CMK (cell line): Measurements from ENCODE around the gene TTC27.

Source experiments
- DNase-seq: peaks from one replicate; pipeline ENCODE4 v3.0.0-alpha.2; 2010; ENCODE audit warnings: low read depth

TTC27 gene

GRCh38 chr2:32671885-32672533 lies 44.2 kb downstream of the TTC27 start:
- DNase-seq, result no peak

GRCh38 chr2:32678825-32679224 lies 51.0 kb downstream of the TTC27 start:
- DNase-seq, result no peak

DNA sequence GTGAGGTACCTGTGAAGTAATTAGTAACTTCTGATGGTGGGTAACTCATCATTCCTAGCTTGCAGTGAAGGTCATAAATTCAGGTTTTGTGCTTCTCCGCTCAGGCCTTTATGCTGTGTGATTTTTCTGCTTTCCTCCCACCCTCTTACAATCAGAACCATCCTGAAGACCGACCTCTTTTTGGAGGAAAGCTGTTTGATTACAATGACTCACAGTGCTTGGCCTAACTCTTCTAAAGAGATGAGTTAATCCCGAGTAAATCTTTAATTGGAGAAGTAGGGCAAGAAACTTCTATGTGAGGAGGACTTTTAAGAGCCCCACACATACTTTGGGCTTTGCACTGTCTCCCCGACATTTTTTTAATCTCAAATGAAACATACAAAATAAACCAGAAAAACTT lies 53.1 kb downstream of the TTC27 start:
- DNase-seq, result no peak

GRCh38 chr2:32683520-32684086 lies 55.8 kb downstream of the TTC27 start:
- no peak for DNase-seq

DNA sequence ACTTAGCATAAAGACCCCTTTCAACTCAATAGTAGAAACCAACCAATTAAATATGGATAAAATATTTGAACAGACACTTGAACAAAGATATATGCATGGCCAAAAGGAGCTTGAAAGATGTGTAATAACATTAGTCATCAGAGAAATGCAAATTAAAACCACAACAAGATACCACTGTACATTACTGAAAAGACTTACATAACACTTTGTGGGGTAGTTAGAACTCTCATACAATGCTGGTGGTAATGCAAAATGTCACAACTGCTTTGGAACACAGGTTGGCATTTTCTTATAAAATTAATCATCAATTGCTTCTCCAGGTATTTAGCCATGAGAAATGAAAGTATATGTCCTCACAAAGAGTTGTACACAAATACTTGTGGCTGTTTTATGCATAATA lies 60.7 kb downstream of the TTC27 start:
- no peak for DNase-seq

GRCh38 chr2:32691678-32692077 lies 63.8 kb downstream of the TTC27 start:
- no peak for DNase-seq

DNA sequence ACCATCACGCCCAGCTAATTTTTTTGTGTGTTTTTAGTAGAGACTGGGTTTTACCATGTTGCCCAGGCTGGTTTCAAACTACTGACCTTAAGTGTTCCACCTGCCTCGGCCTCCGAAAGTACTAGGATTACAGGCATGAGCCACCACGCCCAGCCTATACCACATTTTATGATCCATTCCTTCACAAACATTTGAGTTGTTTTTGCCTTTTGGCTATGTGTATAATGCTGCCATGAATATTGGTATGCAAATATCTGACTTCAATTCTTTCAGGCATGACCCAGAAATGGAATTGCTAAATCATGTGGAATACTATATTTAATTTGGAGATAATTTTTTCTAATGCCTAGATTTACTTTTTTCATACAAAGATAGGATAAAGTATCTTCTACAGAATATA lies 68.6 kb downstream of the TTC27 start:
- no peak for DNase-seq

- no peak for DNase-seq
Observed at GRCh38 chr2:32697156-32697555, 69.3 kb downstream of the TTC27 start.

GRCh38 chr2:32699151-32699550 lies 71.3 kb downstream of the TTC27 start:
- DNase-seq, result no peak

- no peak for DNase-seq
Observed at GRCh38 chr2:32701806-32702205, 74.0 kb downstream of the TTC27 start.

GRCh38 chr2:32702303-32703064 lies 74.6 kb downstream of the TTC27 start:
- DNase-seq, result no peak

- DNase-seq, result no peak
Observed at GRCh38 chr2:32706815-32707579, 79.1 kb downstream of the TTC27 start.

DNA sequence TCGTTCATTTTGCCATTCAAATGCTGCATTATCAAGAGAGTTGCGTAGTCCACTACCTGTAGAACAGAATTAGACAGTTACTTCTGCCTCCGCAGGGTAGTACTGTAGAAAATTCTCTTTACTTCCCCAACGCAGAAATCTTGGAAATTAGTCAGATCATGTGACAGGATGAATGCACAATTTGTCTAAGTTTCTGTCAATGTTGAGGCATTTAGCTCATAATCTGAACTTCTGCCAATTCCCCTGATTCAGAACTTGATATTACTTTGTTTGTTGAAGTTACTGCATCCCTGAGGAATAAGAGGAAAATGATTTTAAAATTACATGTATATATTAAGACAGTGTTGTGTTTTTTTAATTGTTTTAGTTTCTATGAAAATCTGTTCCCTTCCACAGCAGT lies 83.4 kb downstream of the TTC27 start:
- no peak for DNase-seq

- no peak for DNase-seq
Observed at GRCh38 chr2:32711908-32712501, 84.2 kb downstream of the TTC27 start.

- no peak for DNase-seq
Observed at GRCh38 chr2:32712870-32713269, 85.0 kb downstream of the TTC27 start.

DNA sequence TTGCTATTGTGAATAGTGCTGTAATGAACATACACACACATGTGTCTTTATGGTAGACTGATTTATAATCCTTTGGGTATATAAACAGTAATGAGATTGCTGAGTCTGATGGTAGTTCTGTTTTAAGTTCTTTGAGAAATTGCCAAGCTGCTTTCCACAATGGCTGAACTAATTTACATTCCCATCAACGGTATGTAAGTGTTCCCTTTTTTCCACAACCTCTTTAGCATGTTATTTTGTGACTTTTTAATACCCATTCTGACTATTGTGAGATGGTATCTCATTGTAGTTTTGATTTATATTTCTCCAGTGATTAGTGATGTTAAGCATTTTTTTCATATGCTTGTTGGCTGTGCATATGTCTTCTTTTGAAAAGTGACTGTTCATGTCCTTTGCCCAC lies 86.7 kb downstream of the TTC27 start:
- DNase-seq, result no peak

GRCh38 chr2:32715391-32715841 lies 87.6 kb downstream of the TTC27 start:
- no peak for DNase-seq

DNA sequence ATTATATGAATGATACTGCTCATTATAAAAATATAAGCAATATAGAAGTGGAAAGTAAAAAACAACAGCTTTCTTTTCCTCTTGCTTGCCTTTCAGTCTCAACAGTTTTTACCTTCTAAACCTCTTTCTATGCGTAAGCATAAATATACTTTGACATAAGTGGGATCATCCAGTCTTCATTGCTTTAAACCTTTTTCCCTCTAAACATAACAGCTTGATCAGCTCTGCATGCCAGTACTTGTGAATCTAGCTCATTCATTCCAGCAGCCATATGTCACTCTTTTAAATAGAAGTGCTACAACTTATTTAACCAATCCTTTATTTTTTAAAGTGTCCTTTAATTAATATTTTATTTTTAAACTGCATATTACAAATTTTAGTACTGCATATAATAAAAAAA lies 88.1 kb downstream of the TTC27 start:
- DNase-seq, result no peak

- no peak for DNase-seq
Observed at GRCh38 chr2:32716598-32716997, 88.7 kb downstream of the TTC27 start.

DNA sequence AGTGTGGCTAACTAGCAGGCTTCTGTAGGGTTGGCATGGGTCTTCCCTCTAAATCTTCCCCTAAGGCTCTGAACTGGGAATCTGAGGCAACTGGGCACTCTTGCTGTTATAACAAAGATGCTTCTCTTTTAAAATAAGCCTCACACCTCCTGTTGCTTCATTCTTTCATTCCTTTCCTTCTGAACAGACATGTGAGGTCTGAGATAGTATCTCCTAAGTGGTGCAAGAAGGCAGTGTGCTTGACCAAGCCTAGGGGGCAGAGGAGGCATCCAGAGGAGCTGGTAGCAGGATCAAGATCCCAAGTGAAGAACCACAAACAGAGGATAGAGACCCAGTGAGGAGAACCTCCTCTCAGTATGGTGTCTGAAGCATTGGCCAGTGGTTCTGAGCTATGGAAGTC lies 90.9 kb downstream of the TTC27 start:
- DNase-seq, result no peak

DNA sequence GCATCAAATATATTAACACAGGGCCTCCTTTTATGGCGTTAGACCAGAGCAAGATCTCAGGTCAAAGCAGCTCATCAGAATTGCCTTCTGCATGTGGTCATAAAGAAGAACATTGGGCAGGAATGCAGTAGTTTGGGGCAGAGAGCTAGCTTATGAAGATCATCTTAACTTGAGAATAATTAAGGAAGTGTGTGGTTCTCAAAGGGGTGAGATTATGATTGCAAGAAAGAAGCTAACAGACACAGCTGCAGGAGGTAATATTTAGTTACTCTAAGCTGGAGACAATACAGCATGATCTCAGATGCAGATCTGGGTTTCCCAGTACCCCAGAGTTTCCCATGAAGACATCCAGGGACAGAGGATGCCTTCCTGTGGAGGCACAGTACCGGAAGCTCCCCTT lies 91.6 kb downstream of the TTC27 start:
- DNase-seq, result no peak
